Suprapubic skin (tissue), 4 donors: ENCODE results near the gene LSM4. TPM values are rescaled to one million over a fixed set of nuclear protein-coding genes. Genes with fewer than 3 reads are reported as not detected.
A peak's percentile ranks its signal among the peaks of the same experiment; 100 is the strongest.
"Not testable (repeated sequence)": the region's sequence is repeated elsewhere in the genome, so short reads cannot be mapped to it uniquely, and the experiment has no call there.

Source experiments
- DNase-seq, 2 donors: peaks; one replicate each; pipeline ENCODE4 v3.0.0-alpha.2; 2019; ENCODE audit warnings: low spot score in 2 of 2
- H3K27ac ChIP-seq: fragments of 200-600 bp; sonication (generic); one replicate; pipeline ENCODE4 v1.5.1; 2019
- H3K27me3 ChIP-seq: fragments of 200-600 bp; sonication (generic); one replicate; pipeline ENCODE4 v1.5.1; 2019
- H3K36me3 ChIP-seq: fragments of 200-600 bp; sonication (generic); one replicate; pipeline ENCODE4 v1.5.1; 2019
- H3K4me1 ChIP-seq: fragments of 200-600 bp; sonication (generic); one replicate; pipeline ENCODE4 v1.5.1; 2019
- H3K4me3 ChIP-seq: fragments of 200-600 bp; sonication (generic); one replicate; pipeline ENCODE4 v1.5.1; 2019; ENCODE audit warnings: mild to moderate bottlenecking
- H3K9me3 ChIP-seq: fragments of 200-600 bp; sonication (generic); one replicate; pipeline ENCODE4 v1.5.1; 2019
- EP300 ChIP-seq: sonication (generic); formaldehyde crosslinking; IDR thresholded peaks from one replicate; pipeline ENCODE4 v1.6.1; 2017; ENCODE audit warnings: antibody characterized with exemption
- POLR2A ChIP-seq, 2 donors: fragments of 450-650 bp; IDR thresholded peaks; one replicate each; pipeline ENCODE4 v1.6.1; 2017; ENCODE audit warnings: antibody characterized with exemption in 2 of 2, mild to moderate bottlenecking in 2 of 2, moderate library complexity in 2 of 2
- POLR2AphosphoS5 ChIP-seq, 3 donors: sonication (generic); formaldehyde crosslinking; IDR thresholded peaks; one replicate each; pipeline ENCODE4 v1.6.1; 2017; ENCODE audit warnings: antibody characterized with exemption in 3 of 3
- WGBS: methylation state at CpG from one replicate; pipeline ENCODE4 v1.1.5; 2018; 5-methylcytosine and 5-hydroxymethylcytosine counted together
- total RNA-seq, 4 donors: library from RNA; depleted of rRNA; stranded (reverse); fragments of >200 nt; gene quantifications; one replicate each; pipeline ENCODE4 v1.1.0, GENCODE V29; 2016
- TF ChIP-seq, protein P1 (sequence below), 2 donors: fragments of 200-600 bp in 1 of 2; fragments of 450-650 bp in 1 of 2; sonication (generic) in 1 of 2; IDR thresholded peaks; one replicate each; pipeline ENCODE4 v1.5.1; 2016 to 2019; ENCODE audit warnings: antibody characterized with exemption in 2 of 2, mild to moderate bottlenecking in 1 of 2, moderate library complexity in 1 of 2

The LSM4 gene
- total RNA-seq, result 100 to 1,000 TPM in 2 of 4 donors, 10 to 100 TPM in 2; 53.1 to 115 (median 103) TPM

DNA sequence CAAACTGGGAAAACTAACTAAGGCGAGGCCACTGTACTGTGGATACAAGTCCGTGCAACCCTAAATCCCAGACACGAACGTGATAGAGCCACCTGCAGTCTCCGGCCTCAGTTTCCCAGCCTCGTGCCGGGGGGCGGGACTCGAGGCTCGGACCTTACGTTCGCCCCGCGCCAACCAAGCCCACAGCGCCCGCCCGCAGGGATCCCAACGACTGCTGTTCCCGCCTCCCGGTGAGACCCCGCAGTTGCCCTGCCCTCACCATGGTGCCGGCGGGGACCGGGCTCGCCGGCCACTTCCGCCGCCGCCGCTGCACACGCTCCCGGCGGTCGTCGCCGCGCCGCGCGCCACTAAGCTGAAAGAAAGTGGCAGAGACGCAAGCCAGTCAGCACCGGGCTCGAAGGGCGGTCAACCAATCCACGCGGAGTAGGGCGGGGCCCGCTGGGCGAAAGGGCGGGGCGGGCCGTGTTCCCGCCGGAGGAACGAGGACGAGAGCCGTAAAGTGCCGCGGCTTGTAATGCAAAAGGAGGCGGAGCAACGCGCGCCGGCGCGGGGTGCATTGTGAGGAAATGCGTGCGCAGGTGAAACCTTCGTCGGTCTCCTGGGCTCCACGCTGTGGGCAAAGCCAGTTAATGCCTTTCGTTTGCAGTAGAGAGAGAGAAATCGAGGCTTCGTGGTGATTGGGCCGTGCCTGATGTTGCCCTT, at the start of gene LSM4:
Gene LSM4, minus strand, starts transcription at position 318 of the 702 bp plus-strand sequence. Its CDS starts 56 bp downstream, at position 262.
- Histone ChIP-seq H3K36me3 (no peaks in the 10 kb centered on the region), H3K4me3 (peak within 1 kb of the TSS; percentile 85), H3K4me1 (peaks cover 53% of the 10 kb centered on the region), H3K27me3 (no peaks in the 10 kb centered on the region), H3K9me3 (no peaks in the 10 kb centered on the region), H3K27ac (peak within 1 kb of the TSS; percentile 83)
- 0% methylated on average over 34 of the region's 75 CpGs for WGBS
- TF ChIP-seq, protein P1, sequence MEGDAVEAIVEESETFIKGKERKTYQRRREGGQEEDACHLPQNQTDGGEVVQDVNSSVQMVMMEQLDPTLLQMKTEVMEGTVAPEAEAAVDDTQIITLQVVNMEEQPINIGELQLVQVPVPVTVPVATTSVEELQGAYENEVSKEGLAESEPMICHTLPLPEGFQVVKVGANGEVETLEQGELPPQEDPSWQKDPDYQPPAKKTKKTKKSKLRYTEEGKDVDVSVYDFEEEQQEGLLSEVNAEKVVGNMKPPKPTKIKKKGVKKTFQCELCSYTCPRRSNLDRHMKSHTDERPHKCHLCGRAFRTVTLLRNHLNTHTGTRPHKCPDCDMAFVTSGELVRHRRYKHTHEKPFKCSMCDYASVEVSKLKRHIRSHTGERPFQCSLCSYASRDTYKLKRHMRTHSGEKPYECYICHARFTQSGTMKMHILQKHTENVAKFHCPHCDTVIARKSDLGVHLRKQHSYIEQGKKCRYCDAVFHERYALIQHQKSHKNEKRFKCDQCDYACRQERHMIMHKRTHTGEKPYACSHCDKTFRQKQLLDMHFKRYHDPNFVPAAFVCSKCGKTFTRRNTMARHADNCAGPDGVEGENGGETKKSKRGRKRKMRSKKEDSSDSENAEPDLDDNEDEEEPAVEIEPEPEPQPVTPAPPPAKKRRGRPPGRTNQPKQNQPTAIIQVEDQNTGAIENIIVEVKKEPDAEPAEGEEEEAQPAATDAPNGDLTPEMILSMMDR (IDR thresholded peaks at IDR 0.05), result peak in 1 of 2 donors; percentile 26
- TF ChIP-seq EP300, result no peak
- peak in 1 of 2 donors; percentile 27 for TF ChIP-seq POLR2A (IDR thresholded peaks at IDR 0.05)
- TF ChIP-seq POLR2AphosphoS5 (IDR thresholded peaks at IDR 0.05), result peak in 2 of 3 donors; percentile 71 to 80
- peak; percentile 99 for DNase-seq

DNA sequence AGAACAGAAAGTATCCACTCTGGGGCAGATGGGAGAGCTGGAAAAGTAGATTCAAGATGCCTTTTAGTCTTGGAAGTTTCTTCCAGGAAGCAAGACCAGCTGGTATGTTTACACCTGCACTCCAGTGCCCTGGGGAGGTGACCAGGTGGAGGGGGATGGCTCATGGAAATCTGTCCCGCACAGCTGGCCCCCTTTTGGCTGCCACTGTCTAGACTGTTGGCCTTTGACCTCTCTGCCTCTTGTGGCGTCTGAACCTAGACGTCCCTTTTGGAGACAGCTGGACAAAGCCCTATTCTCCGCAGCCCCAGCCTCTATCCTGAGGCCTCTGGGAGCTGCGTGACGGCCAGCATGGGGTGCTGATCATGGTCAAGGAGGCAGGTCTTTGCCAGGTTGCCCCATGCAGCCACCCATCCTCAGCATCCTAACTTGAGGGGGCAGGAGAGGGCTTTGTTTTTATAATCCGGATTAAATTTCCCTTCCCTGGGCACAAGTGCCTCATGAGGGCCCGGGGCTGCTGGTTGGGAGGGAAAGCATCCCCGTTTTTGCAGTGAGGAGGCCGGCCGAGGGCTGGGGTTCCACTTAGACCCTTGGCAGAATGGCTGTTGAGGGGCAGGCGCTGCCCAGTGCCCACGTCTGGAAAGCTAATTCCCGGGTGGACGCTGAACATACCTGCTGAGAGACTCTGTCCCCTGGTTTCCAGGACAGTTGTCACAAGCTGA, 45.8 kb upstream of the LSM4 start:
- 81% methylated on average over 14 of the region's 15 CpGs for WGBS
- no peak for DNase-seq
- peaks cover 17% of the 10 kb centered on the region for H3K4me1 ChIP-seq
- no peak overlapping the region for H3K4me3 ChIP-seq
- TF ChIP-seq POLR2A (IDR thresholded peaks at IDR 0.05) (no peak), POLR2AphosphoS5 (IDR thresholded peaks at IDR 0.05) (no peak), EP300 (no peak)
- TF ChIP-seq, protein P1 (IDR thresholded peaks at IDR 0.05), result no peak
- H3K36me3 ChIP-seq, result no peaks in the 10 kb centered on the region
- no peaks in the 10 kb centered on the region for H3K9me3 ChIP-seq
- H3K27ac ChIP-seq, result no peak overlapping the region
- H3K27me3 ChIP-seq, result no peaks in the 10 kb centered on the region

DNA sequence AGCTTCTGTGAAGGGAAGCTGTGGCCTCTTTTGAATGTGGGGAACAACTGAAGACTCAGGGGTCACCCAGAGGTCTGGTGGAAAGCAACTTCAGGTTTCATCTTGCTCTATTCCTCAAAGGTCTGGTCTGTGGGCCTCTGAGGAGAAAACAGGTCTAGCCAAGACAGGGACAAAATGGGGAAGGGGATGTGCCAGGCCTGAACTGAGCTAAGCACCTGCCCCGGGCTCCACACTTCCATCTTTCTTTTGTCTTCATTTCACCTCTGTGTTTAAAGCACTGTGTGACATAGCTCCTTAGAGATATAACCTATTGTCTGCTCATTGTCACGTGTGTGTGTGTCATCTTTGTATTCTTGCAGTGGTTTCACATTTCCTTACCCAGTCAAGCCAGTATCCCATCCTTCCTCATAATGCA, 43.2 kb upstream of the LSM4 start:
- Histone ChIP-seq H3K4me1 (peaks cover 11% of the 10 kb centered on the region), H3K27me3 (no peaks in the 10 kb centered on the region), H3K36me3 (peaks cover 3% of the 10 kb centered on the region), H3K4me3 (no peak overlapping the region), H3K9me3 (no peaks in the 10 kb centered on the region), H3K27ac (no peak overlapping the region)
- DNase-seq, result no peak
- TF ChIP-seq EP300, result no peak
- TF ChIP-seq, protein P1 (IDR thresholded peaks at IDR 0.05), result no peak
- no peak for TF ChIP-seq POLR2A (IDR thresholded peaks at IDR 0.05)
- no peak for TF ChIP-seq POLR2AphosphoS5 (IDR thresholded peaks at IDR 0.05)
- WGBS, result 75% methylated on average over 2 of the region's 2 CpGs

DNA sequence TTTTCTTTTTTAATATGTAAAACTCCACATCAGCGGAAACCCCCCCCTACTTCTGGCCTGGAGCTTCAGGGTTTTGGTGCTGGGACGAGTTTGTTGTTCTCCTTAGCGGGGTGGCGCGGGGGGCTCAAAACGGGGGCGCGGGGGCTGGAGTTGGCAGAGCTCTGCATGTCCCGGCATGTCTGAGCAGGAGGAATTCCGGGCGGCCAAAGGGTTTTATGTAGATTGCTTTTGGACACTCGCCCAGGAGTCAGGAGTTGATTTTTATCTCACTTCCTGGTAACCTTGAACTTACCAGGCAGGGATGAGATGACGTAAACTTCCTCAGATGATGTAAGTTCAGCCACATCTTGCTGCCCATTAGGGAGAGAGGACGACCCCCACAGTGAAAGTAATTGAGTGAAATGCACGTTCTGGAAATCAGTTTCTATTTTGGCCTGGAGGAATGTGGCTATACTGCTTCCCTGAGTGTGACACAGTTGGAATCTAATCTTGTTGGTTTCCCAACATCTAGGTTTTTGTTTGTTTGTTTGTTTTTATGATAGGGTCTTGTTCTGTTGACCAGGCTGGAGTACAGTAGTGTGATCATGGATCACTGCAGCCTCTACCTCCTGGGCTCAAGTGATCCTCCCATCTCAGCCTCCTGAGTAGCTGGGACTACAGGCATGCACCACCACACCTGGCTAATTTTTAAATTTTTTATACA, 42.1 kb upstream of the LSM4 start:
- Histone ChIP-seq H3K4me3 (peak overlapping the region; percentile 17), H3K9me3 (no peaks in the 10 kb centered on the region), H3K36me3 (peaks cover 3% of the 10 kb centered on the region), H3K4me1 (peaks cover 11% of the 10 kb centered on the region), H3K27me3 (no peaks in the 10 kb centered on the region), H3K27ac (peak overlapping the region; percentile 15)
- WGBS, result 16% methylated on average over 15 of the region's 15 CpGs
- no peak for TF ChIP-seq POLR2A (IDR thresholded peaks at IDR 0.05)
- TF ChIP-seq EP300, result no peak
- TF ChIP-seq POLR2AphosphoS5 (IDR thresholded peaks at IDR 0.05), result no peak
- TF ChIP-seq, protein P1 (IDR thresholded peaks at IDR 0.05), result no peak
- no peak for DNase-seq

DNA sequence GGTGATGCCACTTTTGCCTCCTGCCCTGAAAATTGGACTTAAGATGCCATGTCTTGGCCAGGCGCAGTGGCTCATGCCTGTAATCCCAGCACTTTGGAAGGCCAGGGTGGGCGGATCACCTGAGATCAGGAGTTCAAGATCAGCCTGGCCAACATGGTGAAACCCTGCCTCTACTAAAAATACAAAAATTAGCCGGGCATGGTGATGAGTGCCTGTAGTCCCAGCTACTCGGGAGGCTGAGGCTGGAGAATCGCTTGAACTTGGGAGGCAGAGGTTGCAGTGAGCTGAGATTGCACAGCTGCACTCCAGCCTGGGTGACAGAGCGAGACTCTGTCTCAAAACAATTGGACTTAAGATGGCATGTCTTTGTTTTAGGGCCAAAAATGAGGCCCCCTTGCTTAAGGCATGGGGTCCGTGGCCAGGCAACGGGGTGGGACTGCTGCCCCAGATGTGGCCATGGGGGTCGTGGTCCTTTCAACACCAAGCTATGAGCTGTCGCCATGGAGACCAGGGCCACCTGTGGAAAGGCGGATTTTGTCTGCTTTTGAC, 41.5 kb upstream of the LSM4 start:
- H3K27me3 ChIP-seq, H3K9me3 ChIP-seq, H3K36me3 ChIP-seq, DNase-seq: not testable (repeated sequence)
- H3K4me1 ChIP-seq, result peaks cover 11% of the 10 kb centered on the region
- H3K4me3 ChIP-seq, result peak overlapping the region; percentile 17
- peak overlapping the region; percentile 15 for H3K27ac ChIP-seq
- WGBS, result 54% methylated on average over 10 of the region's 11 CpGs
